NOMO-1 treated with DMSO at 0.1 percent for 48 hours (cell line): ENCODE data around the gene MAD1L1.
A peak's percentile ranks its signal among the peaks of the same experiment; 100 is the strongest.

Experiments
- DNase-seq: peaks from one replicate; lab custom pipeline; 2025; ENCODE audit not compliant: unreplicated experiment; lab: John Stamatoyannopoulos, UW

MAD1L1 gene

GRCh38 chr7:2033586-2034135 is 199.1 kb downstream of the MAD1L1 start:
- no peak for DNase-seq

- no peak for DNase-seq
Observed at GRCh38 chr7:2032876-2033407, 199.8 kb downstream of the MAD1L1 start.

GRCh38 chr7:2032030-2032875 is 200.5 kb downstream of the MAD1L1 start:
- DNase-seq = no peak

- DNase-seq = no peak
Observed at GRCh38 chr7:2031451-2031845, 201.3 kb downstream of the MAD1L1 start.

- no peak for DNase-seq
Observed at GRCh38 chr7:2030475-2031450, 202.0 kb downstream of the MAD1L1 start.

GRCh38 chr7:2029936-2030335 is 202.8 kb downstream of the MAD1L1 start:
- DNase-seq = no peak

- DNase-seq = no peak
Observed at GRCh38 chr7:2029211-2029905, 203.4 kb downstream of the MAD1L1 start.

- no peak for DNase-seq
Observed at GRCh38 chr7:2028733-2029132, 204.0 kb downstream of the MAD1L1 start.

GRCh38 chr7:2025188-2025587 is 207.6 kb downstream of the MAD1L1 start:
- DNase-seq = no peak

GRCh38 chr7:2024567-2024918 is 208.2 kb downstream of the MAD1L1 start:
- no peak for DNase-seq

GRCh38 chr7:2023877-2024566 is 208.7 kb downstream of the MAD1L1 start:
- peak; percentile 65 for DNase-seq

GRCh38 chr7:2022737-2023250 is 210.0 kb downstream of the MAD1L1 start:
- DNase-seq = no peak

GRCh38 chr7:2022021-2022409 is 210.7 kb downstream of the MAD1L1 start:
- no peak for DNase-seq

GRCh38 chr7:2019711-2020511 is 212.8 kb downstream of the MAD1L1 start:
- peak; percentile 93 for DNase-seq

- peak; percentile 44 for DNase-seq
Observed at GRCh38 chr7:2019461-2019710, 213.4 kb downstream of the MAD1L1 start.

GRCh38 chr7:2018569-2019460 is 213.9 kb downstream of the MAD1L1 start:
- peak; percentile 97 for DNase-seq

- no peak for DNase-seq
Observed at GRCh38 chr7:2017914-2018568, 214.7 kb downstream of the MAD1L1 start.

GRCh38 chr7:2017481-2017891 is 215.3 kb downstream of the MAD1L1 start:
- no peak for DNase-seq
